HG02623 (cell line): ENCODE results near the gene ITGA1.
A peak's percentile ranks its signal among the peaks of the same experiment; 100 is the strongest.
"Not testable (repeated sequence)": the region's sequence is repeated elsewhere in the genome, so short reads cannot be mapped to it uniquely, and the experiment has no call there.

Source experiments
- ATAC-seq: cut with Tn5 transposase; IDR thresholded peaks from one replicate; pipeline ENCODE4 v1.9.1; 2021; ENCODE audit warnings: moderate library complexity; ENCODE audit not compliant: unreplicated experiment

The ITGA1 gene

DNA sequence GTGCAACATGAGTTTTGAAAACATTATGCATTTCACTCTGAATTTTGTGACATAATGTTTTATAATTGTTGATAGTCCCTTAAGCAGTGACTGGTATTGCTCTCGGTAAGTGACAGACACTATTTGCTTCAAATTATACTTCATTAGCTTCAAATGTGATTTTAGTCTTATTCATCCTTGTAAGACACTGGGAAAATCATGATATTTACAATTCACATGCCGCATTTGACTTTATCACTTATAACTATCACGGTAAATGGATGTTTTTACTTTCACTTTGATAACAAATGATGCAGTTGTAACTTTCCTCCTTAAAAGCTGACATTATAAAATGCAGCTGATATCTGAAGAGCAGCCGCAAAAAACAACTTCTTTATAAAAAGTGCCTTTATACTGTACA lies 157.3 kb downstream of the ITGA1 start:
- no peak for ATAC-seq

DNA sequence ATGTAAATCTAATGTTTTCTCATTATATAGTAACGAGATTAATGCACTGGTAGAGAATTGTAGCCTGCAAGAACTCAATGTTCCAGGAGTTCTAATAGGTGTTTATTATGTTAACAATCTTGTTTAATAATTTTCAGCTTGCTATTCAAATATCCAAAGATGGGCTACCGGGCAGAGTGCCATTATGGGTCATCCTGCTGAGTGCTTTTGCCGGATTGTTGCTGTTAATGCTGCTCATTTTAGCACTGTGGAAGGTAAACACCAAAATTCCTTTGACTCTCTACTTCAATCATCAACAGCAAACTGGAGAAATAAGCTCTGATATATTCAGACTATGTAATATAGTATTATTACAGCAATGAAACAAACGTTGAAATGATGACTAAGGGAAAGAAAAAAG lies 159.5 kb downstream of the ITGA1 start:
- no peak for ATAC-seq

DNA sequence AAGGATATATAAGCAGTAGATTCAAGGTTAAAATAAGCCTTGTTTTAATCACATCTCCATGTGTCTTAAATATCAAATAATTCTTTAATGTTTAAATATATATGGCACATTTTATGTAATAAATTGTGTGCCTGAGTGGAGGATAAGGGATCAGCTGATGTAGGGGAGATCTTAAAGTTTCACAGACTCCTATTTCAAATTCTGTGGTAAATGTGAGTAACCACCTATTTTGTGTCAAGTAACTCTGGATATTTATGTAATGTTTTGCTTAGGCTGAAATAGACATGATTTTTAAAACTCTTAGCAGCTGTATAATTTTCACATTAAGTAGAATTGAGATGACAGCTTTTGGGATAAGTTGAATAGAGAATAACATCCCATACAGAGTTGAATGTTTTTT lies 160.1 kb downstream of the ITGA1 start:
- ATAC-seq = no peak

DNA sequence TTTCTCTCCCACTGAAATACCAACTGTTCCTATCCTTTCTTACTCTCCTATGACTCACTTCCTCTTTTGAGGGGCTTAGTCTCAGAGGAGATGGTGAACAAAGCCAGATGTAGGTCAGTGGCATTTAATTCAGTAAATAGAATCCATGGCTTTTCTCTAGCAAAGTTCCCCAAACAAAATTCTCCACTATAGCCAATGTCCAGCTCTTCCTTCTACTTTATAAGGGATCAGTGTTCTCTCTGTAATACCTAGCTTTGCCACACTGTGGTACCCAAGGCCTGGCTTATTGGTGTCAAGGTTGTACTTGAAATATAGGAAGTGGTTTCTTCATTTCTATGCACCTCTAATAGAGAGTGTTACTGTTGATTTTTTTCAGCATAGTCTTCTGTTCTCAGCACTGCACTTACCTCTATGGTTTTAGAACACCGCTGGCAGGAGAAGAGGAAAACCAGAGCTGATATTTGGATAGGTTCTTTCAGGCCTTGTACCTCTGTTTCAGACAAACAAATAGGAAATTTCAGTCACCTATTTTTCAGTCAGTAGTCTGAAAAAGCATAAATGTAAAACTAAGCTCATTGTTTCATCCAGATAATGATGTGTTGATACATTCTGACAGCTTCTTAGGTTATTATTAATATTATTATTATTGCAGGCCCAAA lies 160.8 kb downstream of the ITGA1 start:
- peak; percentile 99 for ATAC-seq

DNA sequence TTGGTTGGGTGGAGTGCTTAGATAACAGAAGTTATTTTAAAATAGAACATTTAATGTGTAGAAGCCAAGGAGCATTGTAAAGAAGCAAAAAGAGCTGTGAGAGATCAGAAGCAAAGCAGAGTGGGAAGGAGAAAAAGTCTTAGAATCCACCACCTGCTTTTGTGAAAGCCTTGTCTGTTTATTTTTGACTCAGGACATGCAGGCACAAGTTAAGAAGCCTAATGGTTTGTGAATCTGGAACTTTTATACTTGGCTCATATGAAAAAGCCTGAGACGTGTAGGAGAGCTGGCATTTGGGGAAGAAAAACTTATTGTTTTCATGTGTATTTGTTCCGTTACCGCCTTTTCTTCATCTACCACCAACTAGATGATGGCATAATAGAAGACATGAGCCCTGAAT lies 163.0 kb downstream of the ITGA1 start:
- ATAC-seq = no peak

DNA sequence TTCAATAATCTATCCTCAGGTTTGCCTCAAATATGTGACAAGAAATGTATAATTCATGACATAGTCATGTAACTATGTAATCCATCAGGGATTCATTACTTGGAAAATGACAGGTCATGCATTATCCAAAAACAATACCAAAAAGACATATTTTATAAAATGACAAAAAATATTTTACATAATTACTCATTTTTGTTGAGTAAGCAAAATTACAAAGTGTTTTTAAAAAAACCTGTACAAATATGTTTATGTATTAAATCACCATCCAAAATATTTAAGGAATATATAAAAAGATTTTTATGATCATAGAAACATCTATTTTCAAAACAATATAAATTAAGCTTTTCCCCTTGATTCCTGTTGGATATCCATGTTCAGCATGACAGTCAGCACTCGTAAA lies 164.8 kb downstream of the ITGA1 start:
- no peak for ATAC-seq

DNA sequence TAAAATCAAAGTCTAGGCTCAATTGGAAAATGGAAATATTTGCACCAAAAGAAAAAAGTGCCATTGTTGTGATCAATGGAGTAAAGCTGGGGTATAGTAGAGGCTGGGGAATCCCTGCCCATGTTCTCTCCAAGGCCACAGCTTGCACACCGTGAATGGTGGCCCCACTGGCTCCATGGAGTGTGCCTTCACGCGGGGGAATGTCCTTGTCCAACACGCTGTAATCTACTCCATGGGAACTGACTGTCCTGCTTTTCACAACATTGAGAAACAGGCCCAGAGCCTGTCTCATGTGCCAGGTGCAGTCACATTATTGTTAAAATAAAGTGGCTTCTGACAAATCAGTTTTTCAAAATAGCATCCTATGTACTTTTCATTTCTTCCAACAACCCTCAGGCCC lies 168.3 kb downstream of the ITGA1 start:
- ATAC-seq = no peak

DNA sequence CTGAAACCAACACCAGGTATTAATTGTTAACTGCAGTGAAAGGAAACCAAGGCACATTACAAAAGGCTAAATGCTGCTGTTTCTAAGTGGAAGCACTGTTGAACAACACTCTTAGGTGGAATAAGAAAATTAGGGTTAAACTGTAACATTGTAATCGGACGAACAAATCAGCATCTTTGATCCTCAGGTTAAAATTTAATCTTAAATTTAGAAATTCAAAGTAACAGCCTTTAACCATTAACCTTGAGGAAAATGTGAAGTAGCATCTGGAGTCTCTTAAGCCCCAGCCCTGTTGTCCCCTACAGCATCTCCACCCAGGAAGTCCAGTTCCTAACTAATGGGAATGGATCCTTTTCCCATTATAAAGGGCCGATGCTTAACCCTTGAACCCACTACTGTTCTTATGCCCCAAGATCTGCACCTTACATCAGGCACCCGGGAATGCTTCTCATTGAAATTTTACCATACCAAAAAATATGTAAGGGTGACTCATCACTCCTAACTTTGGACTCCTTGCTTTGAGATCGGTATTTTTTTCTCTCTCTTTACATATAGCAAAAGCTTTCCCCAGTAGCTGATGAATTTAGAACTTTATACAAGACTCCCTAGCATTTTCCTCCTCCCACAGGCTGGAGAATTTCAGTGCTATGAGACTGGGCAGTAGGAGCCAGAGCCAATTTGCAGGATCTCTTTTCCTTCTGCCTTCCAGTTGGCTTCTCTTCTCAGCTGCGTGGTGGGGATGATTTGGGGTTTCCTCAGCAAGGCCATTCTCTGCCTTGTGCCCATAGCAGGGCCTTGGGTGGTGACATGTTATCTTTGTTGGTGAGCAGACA lies 169.4 kb downstream of the ITGA1 start:
- no peak for ATAC-seq

DNA sequence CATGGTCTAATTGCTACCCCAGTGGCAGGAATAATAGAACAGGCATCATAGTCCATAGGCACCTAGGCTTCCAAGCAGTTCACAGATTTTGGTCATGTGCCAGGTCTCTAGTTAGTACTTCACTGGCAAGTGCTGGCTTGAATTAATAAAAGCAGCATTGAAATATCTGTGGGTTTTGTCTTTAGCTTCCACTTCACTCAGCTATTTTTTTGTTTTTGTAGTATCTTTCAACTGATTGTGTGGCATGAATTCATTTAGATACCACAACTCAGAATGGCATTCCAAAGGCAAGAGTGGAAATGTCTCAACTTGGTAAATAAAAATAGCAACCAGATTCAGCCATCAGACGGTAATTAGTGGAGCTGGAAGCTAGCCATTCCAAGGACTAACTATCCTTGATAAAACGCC lies 173.6 kb downstream of the ITGA1 start:
- ATAC-seq = no peak

DNA sequence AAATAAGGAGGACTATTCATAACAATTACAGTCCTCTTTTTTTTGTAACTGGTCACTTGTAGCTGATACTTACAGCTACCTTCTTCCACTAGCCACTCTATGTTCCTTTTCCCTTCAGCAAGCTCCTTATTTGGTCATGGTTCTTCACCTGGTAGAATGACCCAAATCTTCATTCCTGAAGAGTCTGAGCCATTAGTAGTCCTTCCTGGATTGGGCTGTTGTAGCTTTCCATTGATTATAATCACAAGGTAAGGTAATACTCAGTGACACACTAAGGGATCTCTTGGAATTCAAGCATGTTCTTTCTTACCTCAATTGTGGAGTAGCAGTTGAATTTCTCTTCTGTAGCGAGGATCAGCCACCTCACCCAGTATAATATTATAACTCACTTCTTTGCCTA lies 175.9 kb downstream of the ITGA1 start:
- ATAC-seq = no peak

DNA sequence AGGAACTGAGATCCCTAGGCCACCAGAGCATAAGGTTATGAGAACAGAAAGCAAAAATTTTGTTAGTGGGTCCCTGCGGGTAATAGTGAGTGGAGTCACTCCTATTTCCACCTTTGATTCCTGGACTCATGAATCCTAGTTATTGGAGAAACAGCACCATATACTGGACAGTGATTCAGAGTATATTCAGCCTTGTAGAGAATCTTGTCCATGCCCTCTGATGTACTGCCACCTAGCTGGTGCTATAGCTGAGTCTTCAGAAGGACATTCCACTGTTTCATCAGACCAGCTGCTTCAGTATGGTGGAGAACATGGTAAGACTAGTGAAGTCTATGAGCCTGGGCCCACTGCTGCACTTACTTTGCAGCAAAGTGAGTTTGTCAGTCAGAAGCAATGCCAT lies 176.4 kb downstream of the ITGA1 start:
- ATAC-seq = no peak

DNA sequence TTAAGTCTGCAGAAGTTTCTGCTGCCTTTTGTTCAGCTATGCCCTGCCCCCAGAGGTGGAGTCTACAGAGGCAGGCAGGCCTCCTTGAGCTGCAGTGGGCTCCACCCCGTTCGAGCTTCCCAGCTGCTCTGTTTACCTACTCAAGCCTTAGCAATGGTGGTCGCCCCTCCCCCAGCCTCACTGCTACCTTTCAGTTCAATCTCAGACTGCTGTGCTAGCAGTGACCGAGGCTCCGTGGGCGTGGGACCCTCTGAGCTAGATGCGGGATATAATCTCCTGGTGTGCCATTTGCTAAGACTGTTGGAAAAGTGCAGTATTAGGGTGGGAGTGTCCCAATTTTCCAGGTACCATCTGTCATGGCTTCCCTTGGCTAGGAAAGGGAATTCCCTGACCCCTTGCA lies 188.4 kb downstream of the ITGA1 start:
- not testable (repeated sequence) for ATAC-seq

DNA sequence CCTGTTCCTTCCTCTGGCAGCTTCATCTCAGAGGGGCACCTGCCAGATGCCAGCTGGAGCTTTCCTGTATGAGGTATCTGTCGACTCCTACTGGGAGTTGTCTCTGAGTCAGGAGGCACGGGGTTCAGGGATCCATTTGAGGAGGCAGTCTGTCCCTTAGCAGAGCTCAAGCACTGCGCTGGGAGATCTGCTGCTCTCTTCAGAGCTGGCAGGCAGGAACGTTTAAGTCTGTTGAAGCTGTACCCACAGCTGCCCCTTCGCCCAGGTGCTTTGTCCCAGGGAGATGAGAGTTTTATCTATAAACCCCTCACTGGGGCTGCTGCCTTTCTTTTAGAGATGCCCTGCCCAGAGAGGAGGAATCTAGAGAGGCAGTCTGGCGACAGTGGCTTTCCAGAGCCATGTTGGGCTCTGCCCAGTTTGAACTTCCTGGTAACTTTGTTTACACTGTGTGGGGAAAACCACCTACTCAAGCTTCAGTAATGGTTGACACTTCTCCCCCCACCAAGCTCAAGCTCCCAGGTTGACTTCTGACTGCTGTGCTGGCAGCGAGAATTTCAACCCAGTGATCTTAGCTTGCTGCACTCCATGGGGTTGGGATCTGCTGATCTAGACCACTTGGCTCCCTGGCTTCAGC lies 189.7 kb downstream of the ITGA1 start:
- no peak for ATAC-seq

DNA sequence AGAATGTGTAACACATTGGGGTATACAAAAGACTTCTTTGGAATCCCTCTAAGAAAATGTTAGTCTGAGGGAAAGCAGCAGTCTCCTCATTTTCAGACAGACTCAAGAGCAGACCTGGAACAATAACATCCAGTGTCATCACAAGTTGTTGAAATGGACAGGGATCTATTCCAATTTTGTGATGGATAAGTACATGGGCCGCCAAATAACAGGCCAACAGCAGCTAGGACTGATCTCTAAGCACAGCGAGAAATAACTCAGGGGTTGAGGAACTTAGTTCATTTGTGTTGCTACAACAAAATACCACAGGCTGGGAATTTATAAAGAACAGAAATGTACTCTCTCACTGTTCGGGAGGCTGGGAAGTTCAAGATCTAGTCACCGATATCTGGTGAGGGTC lies 193.8 kb downstream of the ITGA1 start:
- ATAC-seq = no peak

DNA sequence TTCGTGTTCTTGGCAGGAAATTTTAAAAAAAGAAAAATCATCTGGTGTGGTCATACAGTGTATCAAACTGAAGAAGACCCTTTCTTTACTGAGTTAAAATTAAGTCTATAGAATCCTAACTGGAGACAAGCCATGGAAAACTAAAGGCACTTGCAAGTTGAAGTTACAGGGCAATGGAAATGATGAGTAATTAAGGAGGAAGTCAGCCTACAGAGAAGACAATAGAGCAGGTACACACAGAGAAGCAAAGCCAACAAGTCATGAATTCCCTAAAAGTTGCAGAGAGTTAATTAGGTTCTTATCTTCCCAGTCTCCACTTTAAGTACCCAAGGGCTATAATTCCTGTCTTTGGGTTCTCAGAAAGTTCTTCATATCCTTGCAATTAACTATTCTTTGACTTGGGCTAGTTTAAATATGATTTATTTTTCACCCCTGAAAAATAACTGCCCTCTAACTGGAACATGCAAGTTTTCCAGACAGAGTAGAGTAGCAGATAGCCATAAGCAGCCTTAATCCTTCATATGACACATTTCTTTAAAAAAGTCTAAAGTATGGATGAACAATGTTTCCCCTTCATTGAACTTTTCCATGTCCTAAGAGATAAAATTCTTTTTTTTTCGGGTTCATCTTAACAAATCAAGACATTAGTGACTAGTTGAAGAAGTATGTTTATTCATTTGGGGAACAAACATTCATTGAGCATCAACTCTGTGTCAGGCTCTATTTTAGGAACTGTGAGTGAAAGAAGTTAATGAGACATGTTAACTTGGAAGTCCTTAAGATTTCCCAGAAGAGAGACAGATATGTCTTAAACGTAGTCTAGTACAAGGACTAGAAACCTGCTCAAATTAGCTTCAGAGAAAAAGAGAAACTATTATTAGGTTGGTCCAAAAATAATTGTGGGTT lies 196.3 kb downstream of the ITGA1 start:
- no peak for ATAC-seq

DNA sequence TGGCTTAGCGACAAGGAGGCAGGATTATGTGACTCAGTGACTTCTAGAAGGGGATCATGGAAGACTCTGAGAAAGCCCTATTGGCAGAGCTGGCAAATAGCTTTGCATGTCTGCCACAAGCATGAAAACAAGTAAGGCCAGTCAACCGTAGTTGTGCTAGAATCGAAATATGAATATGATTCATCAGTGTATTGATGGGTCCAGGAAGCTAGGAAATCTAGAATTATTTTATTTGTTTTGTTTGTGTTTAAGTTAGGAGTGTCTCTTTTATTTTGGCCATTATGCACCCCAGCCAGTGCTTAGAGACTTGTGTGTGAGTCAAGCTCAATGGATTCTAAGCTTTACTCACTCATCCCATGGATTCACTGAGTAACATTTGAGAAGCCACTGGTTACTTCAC lies 197.6 kb downstream of the ITGA1 start:
- ATAC-seq = no peak

DNA sequence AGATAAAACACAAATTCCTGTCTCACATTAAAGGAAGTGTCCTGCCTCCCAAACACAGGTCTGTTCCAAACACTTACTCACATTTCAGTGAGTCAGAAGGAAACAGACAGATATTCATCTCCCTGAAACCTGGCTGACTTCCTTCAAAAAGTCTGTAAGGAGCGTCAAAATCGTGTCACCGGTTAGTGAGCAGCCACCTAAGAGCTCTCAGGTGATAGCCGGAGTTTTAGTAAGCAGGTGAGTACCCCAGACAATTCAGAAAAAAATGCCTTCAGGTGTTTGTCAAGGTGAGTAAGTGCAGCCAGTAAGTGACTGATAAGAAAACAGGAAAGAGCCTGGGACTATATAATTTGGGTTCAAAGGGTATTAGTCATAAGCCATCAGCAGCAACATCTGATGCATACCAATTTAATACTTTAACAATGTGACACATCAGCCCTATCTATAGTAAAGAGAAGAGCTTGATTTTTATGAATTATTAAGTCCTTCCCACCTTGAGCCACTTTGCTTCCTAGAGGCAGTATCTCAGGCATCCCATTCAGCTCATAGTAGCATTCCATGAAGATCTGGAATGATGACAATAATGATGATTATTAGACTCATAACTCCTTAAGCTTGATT lies 200.1 kb downstream of the ITGA1 start:
- no peak for ATAC-seq

DNA sequence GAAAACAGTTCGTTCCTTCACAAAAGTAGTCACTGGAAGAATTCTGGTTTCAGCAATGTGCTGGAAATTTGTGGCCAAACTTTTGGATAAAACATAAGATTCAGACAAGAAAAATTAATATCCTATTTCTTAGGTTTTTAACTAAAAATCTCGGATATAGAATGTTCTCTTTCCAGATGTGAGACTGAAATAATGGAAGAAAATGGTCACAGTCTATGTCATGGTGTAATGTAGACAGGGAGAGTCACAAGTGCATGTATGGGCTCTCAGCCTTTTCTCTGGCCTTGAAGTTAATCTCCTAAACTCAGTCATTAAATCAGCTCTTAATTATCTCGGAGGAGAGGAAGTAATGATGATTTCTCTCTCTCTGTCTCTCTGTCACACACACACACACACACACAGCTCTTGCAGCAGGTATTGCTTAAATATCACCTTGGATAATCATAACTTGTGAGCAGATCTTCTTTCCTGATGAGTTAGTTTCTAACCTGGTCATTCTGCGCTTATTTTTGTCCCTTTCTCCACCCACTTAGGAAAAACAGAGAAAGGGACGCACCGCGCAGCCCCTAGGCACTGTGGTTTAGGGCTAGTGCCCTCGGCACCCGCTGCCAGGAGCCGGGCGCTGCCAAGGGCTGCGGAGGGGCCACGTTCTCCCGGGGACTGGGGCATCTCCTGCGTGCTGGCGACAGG lies 200.8 kb downstream of the ITGA1 start:
- peak; percentile 27 for ATAC-seq

DNA sequence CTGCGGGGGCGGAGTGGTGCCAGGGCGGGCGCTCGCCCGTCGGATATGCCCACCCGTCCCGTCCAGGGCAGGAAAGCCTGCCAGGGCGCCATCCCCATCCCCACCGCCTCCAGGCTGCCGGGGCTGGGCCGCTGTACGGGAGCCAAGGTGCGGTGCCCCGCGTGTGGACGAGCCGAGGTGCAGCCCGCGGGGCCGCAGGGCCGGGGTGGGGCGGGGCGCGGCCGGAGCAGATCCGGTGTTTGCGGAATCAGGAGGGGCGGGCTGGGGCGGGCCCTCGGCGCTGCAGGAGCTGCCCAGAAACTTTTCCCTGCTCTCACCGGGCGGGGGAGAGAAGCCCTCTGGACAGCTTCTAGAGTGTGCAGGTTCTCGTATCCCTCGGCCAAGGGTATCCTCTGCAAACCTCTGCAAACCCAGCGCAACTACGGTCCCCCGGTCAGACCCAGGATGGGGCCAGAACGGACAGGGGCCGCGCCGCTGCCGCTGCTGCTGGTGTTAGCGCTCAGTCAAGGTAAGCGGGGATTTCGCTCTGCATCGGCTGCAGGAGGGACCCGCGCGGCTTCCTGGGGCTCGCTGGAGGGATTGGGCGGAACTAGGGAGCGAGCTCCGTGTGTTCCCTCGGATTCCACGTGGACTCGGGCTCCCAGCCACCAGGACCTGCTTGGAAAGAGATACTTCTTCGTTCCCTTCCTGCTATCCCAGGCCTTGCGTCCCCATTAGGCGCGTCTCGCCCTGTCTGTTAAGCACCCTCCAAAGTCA lies 201.5 kb downstream of the ITGA1 start, which contains the start of gene ITGA2:
TSS of gene ITGA2 (plus strand) at position 328 of the 756 bp plus-strand sequence. CDS start at position 445, 117 bp downstream.
- ATAC-seq = peak; percentile 44
